Muscle layer of duodenum (tissue), 2 donors: ENCODE measurements around the gene GPRIN2.
"Not testable (repeated sequence)": the region's sequence is repeated elsewhere in the genome, so short reads cannot be mapped to it uniquely, and the experiment has no call there.

Source experiments
- H3K27ac ChIP-seq: one replicate; pipeline ENCODE4 v1.7.0; 2013; ENCODE audit warnings: mild to moderate bottlenecking, low read length
- H3K27me3 ChIP-seq: one replicate; pipeline ENCODE4 v1.7.0; 2013; ENCODE audit warnings: low read depth, mild to moderate bottlenecking, control low read depth, low read length
- H3K36me3 ChIP-seq, 2 donors: one replicate each; pipeline ENCODE4 v1.7.0; 2013; ENCODE audit warnings: low read length in 2 of 2, control low read depth in 1 of 2, mild to moderate bottlenecking in 1 of 2; ENCODE audit not compliant: insufficient read depth in 2 of 2, control insufficient read depth in 1 of 2
- H3K4me1 ChIP-seq, 2 donors: one replicate each; pipeline ENCODE4 v1.7.0; 2013; ENCODE audit warnings: low read length in 2 of 2, mild to moderate bottlenecking in 2 of 2, control low read depth in 1 of 2, moderate library complexity in 1 of 2; ENCODE audit not compliant: insufficient read depth in 2 of 2, control insufficient read depth in 1 of 2
- H3K4me3 ChIP-seq, 2 donors: one replicate each; pipeline ENCODE4 v1.7.0; 2013; ENCODE audit warnings: low read length in 2 of 2, low read depth in 1 of 2, mild to moderate bottlenecking in 1 of 2
- H3K9me3 ChIP-seq, 2 donors: one replicate each; pipeline ENCODE4 v1.7.0; 2013; ENCODE audit warnings: low read length in 2 of 2, control low read depth in 1 of 2, mild to moderate bottlenecking in 1 of 2; ENCODE audit not compliant: control insufficient read depth in 1 of 2
- donor health status: healthy.

The GPRIN2 gene

GRCh38 chr10:46539596-46540411 is 16.7 kb downstream of the GPRIN2 start:
- Histone ChIP-seq H3K4me3 (peak overlapping the region in 1 of 2 donors; percentile 14), H3K4me1 (peaks cover 8 to 9% of the 10 kb centered on the region in 2 donors), H3K36me3 (no peaks in the 10 kb centered on the region), H3K27ac (peak overlapping the region; percentile 68), H3K9me3 (no peaks in the 10 kb centered on the region), H3K27me3 (peaks cover 8% of the 10 kb centered on the region)

GRCh38 chr10:46538717-46539426 is 17.6 kb downstream of the GPRIN2 start:
- Histone ChIP-seq H3K36me3 (no peaks in the 10 kb centered on the region), H3K27me3 (peaks cover 8% of the 10 kb centered on the region)

GRCh38 chr10:46538155-46538554 is 18.3 kb downstream of the GPRIN2 start:
- no peaks in the 10 kb centered on the region for H3K9me3 ChIP-seq
- H3K27me3 ChIP-seq: peaks cover 8% of the 10 kb centered on the region
- no peak overlapping the region for H3K27ac ChIP-seq
- no peaks in the 10 kb centered on the region for H3K36me3 ChIP-seq
- no peak overlapping the region for H3K4me3 ChIP-seq
- H3K4me1 ChIP-seq: peaks cover 8 to 9% of the 10 kb centered on the region in 2 donors

More at GRCh38 chr10:46538717-46539426, 17.6 kb downstream of the GPRIN2 start:
- Histone ChIP-seq H3K27ac (no peak overlapping the region), H3K4me3 (no peak overlapping the region), H3K4me1 (peaks cover 8 to 9% of the 10 kb centered on the region in 2 donors), H3K9me3 (no peaks in the 10 kb centered on the region)

- peaks cover 8 to 9% of the 10 kb centered on the region in 2 donors for H3K4me1 ChIP-seq
- no peak overlapping the region for H3K4me3 ChIP-seq
- H3K27me3 ChIP-seq: peaks cover 8% of the 10 kb centered on the region
- no peak overlapping the region for H3K27ac ChIP-seq
- no peaks in the 10 kb centered on the region for H3K9me3 ChIP-seq
- no peaks in the 10 kb centered on the region for H3K36me3 ChIP-seq
These were observed 19.1 kb downstream of the GPRIN2 start for GRCh38 chr10:46537309-46537708.

- Histone ChIP-seq H3K4me3 (no peak overlapping the region), H3K4me1 (peaks cover 8 to 9% of the 10 kb centered on the region in 2 donors)
These were observed 19.7 kb downstream of the GPRIN2 start for GRCh38 chr10:46536781-46537180.

GRCh38 chr10:46536171-46536570 is 20.3 kb downstream of the GPRIN2 start:
- Histone ChIP-seq H3K36me3 (no peaks in the 10 kb centered on the region), H3K4me3 (no peak overlapping the region), H3K27me3 (peaks cover 8% of the 10 kb centered on the region), H3K4me1 (peaks cover 8 to 9% of the 10 kb centered on the region in 2 donors), H3K9me3 (no peaks in the 10 kb centered on the region), H3K27ac (no peak overlapping the region)

More at GRCh38 chr10:46536781-46537180, 19.7 kb downstream of the GPRIN2 start:
- Histone ChIP-seq H3K27me3 (peaks cover 8% of the 10 kb centered on the region), H3K36me3 (no peaks in the 10 kb centered on the region), H3K27ac (no peak overlapping the region), H3K9me3 (no peaks in the 10 kb centered on the region)

GRCh38 chr10:46534828-46535524 is 21.5 kb downstream of the GPRIN2 start:
- peaks cover 3 to 5% of the 10 kb centered on the region in 2 donors for H3K4me1 ChIP-seq
- no peaks in the 10 kb centered on the region for H3K9me3 ChIP-seq
- H3K27me3 ChIP-seq: no peaks in the 10 kb centered on the region
- H3K4me3 ChIP-seq: no peak overlapping the region
- no peaks in the 10 kb centered on the region for H3K36me3 ChIP-seq
- H3K27ac ChIP-seq: no peak overlapping the region

GRCh38 chr10:46532256-46532655 is 24.2 kb downstream of the GPRIN2 start:
- H3K4me1 ChIP-seq, H3K27ac ChIP-seq, H3K4me3 ChIP-seq, H3K9me3 ChIP-seq, H3K27me3 ChIP-seq, H3K36me3 ChIP-seq: not testable (repeated sequence)

GRCh38 chr10:46530249-46531186 is 25.9 kb downstream of the GPRIN2 start:
- no peaks in the 10 kb centered on the region for H3K9me3 ChIP-seq
- no peak overlapping the region for H3K27ac ChIP-seq
- H3K4me1 ChIP-seq: no peaks in the 10 kb centered on the region
- H3K27me3 ChIP-seq: no peaks in the 10 kb centered on the region
- no peaks in the 10 kb centered on the region for H3K36me3 ChIP-seq
- no peak overlapping the region for H3K4me3 ChIP-seq

- not testable (repeated sequence) for H3K36me3 ChIP-seq, H3K27ac ChIP-seq, H3K9me3 ChIP-seq
These were observed 26.7 kb downstream of the GPRIN2 start for GRCh38 chr10:46529742-46530141.

More at GRCh38 chr10:46529742-46530141, 26.7 kb downstream of the GPRIN2 start:
- H3K27me3 ChIP-seq, H3K4me3 ChIP-seq, H3K4me1 ChIP-seq: not testable (repeated sequence)
